CD4-positive, alpha-beta memory T cell (primary cell): Measurements from ENCODE around the gene B4GALNT4. TPM values are rescaled to one million over a fixed set of nuclear protein-coding genes. Genes with fewer than 3 reads are reported as not detected.

Experiments used
- polyA plus RNA-seq, 2 donors: library from polyadenylated mRNA; unstranded; fragments of 300-500 nt; fragmentation: Illumina TruSeq; gene quantifications; one replicate each; pipeline ENCODE4 v1.2.3, GENCODE V29; 2021
- total RNA-seq, 2 experiments: library from RNA; stranded (reverse); gene quantifications; one replicate each; pipeline ENCODE4 v1.2.3, GENCODE V29; 2021

B4GALNT4 gene
- total and polyA plus RNA-seq, 4 experiments from 2014 or later = 2.2 to 2.4 TPM; not detected in 2

Other genes with a start within 250 kb of the B4GALNT4 start
- not detected for gene SCGB1C1, start 176.4 kb upstream of the B4GALNT4 start, total RNA-seq
- not detected for gene SCGB1C1, start 176.4 kb upstream of the B4GALNT4 start, polyA plus RNA-seq
- 100 to 1,000 TPM; 122 to 129 TPM for gene BET1L, start 162.1 kb upstream of the B4GALNT4 start, total RNA-seq
- gene BET1L, start 162.1 kb upstream of the B4GALNT4 start, polyA plus RNA-seq = 10 to 100 TPM; 61.9 to 64.5 TPM
- gene RIC8A, start 161.8 kb upstream of the B4GALNT4 start, total RNA-seq = 100 to 1,000 TPM in 1 of 2 experiments, 10 to 100 TPM in 1; 96.7 to 111 TPM
- gene RIC8A, start 161.8 kb upstream of the B4GALNT4 start, polyA plus RNA-seq = 100 to 1,000 TPM in 1 of 2 donors, 10 to 100 TPM in 1; 91.2 to 106 TPM
- gene SIRT3, start 133.2 kb upstream of the B4GALNT4 start, total RNA-seq = 10 to 100 TPM; 26.5 to 30.7 TPM
- gene SIRT3, start 133.2 kb upstream of the B4GALNT4 start, polyA plus RNA-seq = 10 to 100 TPM; 11.2 to 11.6 TPM
- gene PSMD13, start 132.5 kb upstream of the B4GALNT4 start, total RNA-seq = 100 to 1,000 TPM in 1 of 2 experiments, 10 to 100 TPM in 1; 99.9 to 107 TPM
- 100 to 1,000 TPM; 179 to 247 TPM for gene PSMD13, start 132.5 kb upstream of the B4GALNT4 start, polyA plus RNA-seq
- 10 to 100 TPM; 25.9 to 26.3 TPM for gene NLRP6, start 91.1 kb upstream of the B4GALNT4 start, total RNA-seq
- 10 to 100 TPM in 1 of 2 donors, 1 to 10 TPM in 1; 1.4 to 10.8 TPM for gene NLRP6, start 91.1 kb upstream of the B4GALNT4 start, polyA plus RNA-seq
- gene PGGHG, start 80.4 kb upstream of the B4GALNT4 start, total RNA-seq = 100 to 1,000 TPM; 304 TPM
- 1 to 10 TPM; 3.0 to 5.6 TPM for gene PGGHG, start 80.4 kb upstream of the B4GALNT4 start, polyA plus RNA-seq
- not detected for gene IFITM5, start 70.0 kb upstream of the B4GALNT4 start, total RNA-seq
- not detected for gene IFITM5, start 70.0 kb upstream of the B4GALNT4 start, polyA plus RNA-seq
- gene IFITM2, start 61.7 kb upstream of the B4GALNT4 start, total RNA-seq = 100 to 1,000 TPM; 202 to 203 TPM
- 1,000 to 10,000 TPM; 2,491 to 3,716 TPM for gene IFITM2, start 61.7 kb upstream of the B4GALNT4 start, polyA plus RNA-seq
- 100 to 1,000 TPM; 119 to 121 TPM for gene IFITM1, start 55.5 kb upstream of the B4GALNT4 start, total RNA-seq
- gene IFITM1, start 55.5 kb upstream of the B4GALNT4 start, polyA plus RNA-seq = 1,000 to 10,000 TPM; 2,073 to 2,173 TPM
- 1 to 10 TPM; 6.2 to 7.2 TPM for gene IFITM3, start 48.6 kb upstream of the B4GALNT4 start, total RNA-seq
- gene IFITM3, start 48.6 kb upstream of the B4GALNT4 start, polyA plus RNA-seq = 100 to 1,000 TPM in 1 of 2 donors, 1 to 10 TPM in 1; 9.1 to 108 TPM
- not detected for gene PKP3, start 24.7 kb downstream of the B4GALNT4 start, total RNA-seq
- under 1 TPM in 1 of 2 donors, not detected in 1; 0.14 TPM for gene PKP3, start 24.7 kb downstream of the B4GALNT4 start, polyA plus RNA-seq
- 100 to 1,000 TPM; 437 to 440 TPM for gene SIGIRR, start 45.5 kb downstream of the B4GALNT4 start, total RNA-seq
- 100 to 1,000 TPM; 235 to 242 TPM for gene SIGIRR, start 45.5 kb downstream of the B4GALNT4 start, polyA plus RNA-seq
- 100 to 1,000 TPM; 120 to 123 TPM for gene ANO9, start 72.5 kb downstream of the B4GALNT4 start, total RNA-seq
- gene ANO9, start 72.5 kb downstream of the B4GALNT4 start, polyA plus RNA-seq = 10 to 100 TPM in 1 of 2 donors, 1 to 10 TPM in 1; 9.4 to 15.5 TPM
- 10 to 100 TPM; 23.3 to 26.1 TPM for gene PTDSS2, start 80.8 kb downstream of the B4GALNT4 start, total RNA-seq
- gene PTDSS2, start 80.8 kb downstream of the B4GALNT4 start, polyA plus RNA-seq = 1 to 10 TPM; 5.5 to 6.3 TPM
- 100 to 1,000 TPM in 1 of 2 experiments, 10 to 100 TPM in 1; 98.4 to 105 TPM for gene RNH1, start 137.7 kb downstream of the B4GALNT4 start, total RNA-seq
- gene RNH1, start 137.7 kb downstream of the B4GALNT4 start, polyA plus RNA-seq = 100 to 1,000 TPM; 164 to 187 TPM
- 10 to 100 TPM; 36.7 to 42.5 TPM for gene HRAS, start 166.1 kb downstream of the B4GALNT4 start, total RNA-seq
- 10 to 100 TPM; 12.9 to 28.5 TPM for gene HRAS, start 166.1 kb downstream of the B4GALNT4 start, polyA plus RNA-seq
- gene LRRC56, start 168.0 kb downstream of the B4GALNT4 start, total RNA-seq = 1 to 10 TPM; 4.4 to 4.6 TPM
- gene LRRC56, start 168.0 kb downstream of the B4GALNT4 start, polyA plus RNA-seq = 1 to 10 TPM in 1 of 2 donors, under 1 TPM in 1; 0.24 to 1.5 TPM
- gene LMNTD2, start 191.2 kb downstream of the B4GALNT4 start, total RNA-seq = 1 to 10 TPM; 7.0 to 8.1 TPM
- gene LMNTD2, start 191.2 kb downstream of the B4GALNT4 start, polyA plus RNA-seq = 1 to 10 TPM in 1 of 2 donors, under 1 TPM in 1; 0.94 to 1.3 TPM
- gene RASSF7, start 191.5 kb downstream of the B4GALNT4 start, total RNA-seq = 10 to 100 TPM; 52.7 to 55.2 TPM
- 10 to 100 TPM; 38.4 to 43.7 TPM for gene RASSF7, start 191.5 kb downstream of the B4GALNT4 start, polyA plus RNA-seq
- gene PHRF1, start 207.0 kb downstream of the B4GALNT4 start, total RNA-seq = 10 to 100 TPM; 49.2 to 54.5 TPM
- gene PHRF1, start 207.0 kb downstream of the B4GALNT4 start, polyA plus RNA-seq = 10 to 100 TPM in 1 of 2 donors, under 1 TPM in 1; 0.93 to 17.0 TPM
- 10 to 100 TPM; 67.6 to 76.6 TPM for gene IRF7, start 246.5 kb downstream of the B4GALNT4 start, total RNA-seq
- gene IRF7, start 246.5 kb downstream of the B4GALNT4 start, polyA plus RNA-seq = 10 to 100 TPM; 20.8 to 37.4 TPM